HepG2 (cell line): Measurements from ENCODE around the gene BMAL1.

Source experiments
- CHD2 ChIP-seq: IDR thresholded peaks from 2 replicates; pipeline ENCODE4 v1.6.1; 2011; ENCODE audit warnings: low read depth, low read length, improper control_type of control experiment
- CHD4 ChIP-seq: fragments of 200-600 bp; sonication (generic); IDR thresholded peaks from 2 replicates; pipeline ENCODE4 v1.7.0; 2017; ENCODE audit warnings: mild to moderate bottlenecking, low read length, borderline replicate concordance
- ELF1 ChIP-seq: sonication (generic); formaldehyde crosslinking; IDR thresholded peaks from 2 replicates; pipeline ENCODE4 v1.4.0; 2020; ENCODE audit warnings: missing genetic modification reagents
- POLR2A ChIP-seq, 2 experiments: IDR thresholded peaks; 2 replicates each; pipeline ENCODE4 v1.6.1; 2011; ENCODE audit warnings: low read depth in 2 of 2, low read length in 2 of 2, mild to moderate bottlenecking in 1 of 2, moderate library complexity in 1 of 2; ENCODE audit not compliant: insufficient read depth in 1 of 2
- POLR2AphosphoS5 ChIP-seq: IDR thresholded peaks from 2 replicates; pipeline ENCODE4 v1.6.1; 2012; ENCODE audit warnings: low read depth, low read length
- SP140L ChIP-seq: sonication (generic); formaldehyde crosslinking; IDR thresholded peaks from 2 replicates; pipeline ENCODE4 v1.4.0; 2020; ENCODE audit warnings: missing genetic modification reagents, borderline replicate concordance
- U2AF1 ChIP-seq: fragments of 200-400 bp; formaldehyde crosslinking; optimal IDR thresholded peaks from 2 replicates; pipeline ENCODE3; 2017; ENCODE audit warnings: mild to moderate bottlenecking, low read depth, low read length
- ZNF589 ChIP-seq: sonication (generic); formaldehyde crosslinking; conservative IDR thresholded peaks from 2 replicates; pipeline ENCODE4 v1.8.0; 2022; ENCODE audit warnings: mild to moderate bottlenecking, moderate library complexity, missing genetic modification reagents
- TF ChIP-seq, protein P1 (sequence below): sonication (generic); formaldehyde crosslinking; IDR thresholded peaks from 2 replicates; pipeline ENCODE4 v1.4.0; 2020; ENCODE audit warnings: missing genetic modification reagents

DNA sequence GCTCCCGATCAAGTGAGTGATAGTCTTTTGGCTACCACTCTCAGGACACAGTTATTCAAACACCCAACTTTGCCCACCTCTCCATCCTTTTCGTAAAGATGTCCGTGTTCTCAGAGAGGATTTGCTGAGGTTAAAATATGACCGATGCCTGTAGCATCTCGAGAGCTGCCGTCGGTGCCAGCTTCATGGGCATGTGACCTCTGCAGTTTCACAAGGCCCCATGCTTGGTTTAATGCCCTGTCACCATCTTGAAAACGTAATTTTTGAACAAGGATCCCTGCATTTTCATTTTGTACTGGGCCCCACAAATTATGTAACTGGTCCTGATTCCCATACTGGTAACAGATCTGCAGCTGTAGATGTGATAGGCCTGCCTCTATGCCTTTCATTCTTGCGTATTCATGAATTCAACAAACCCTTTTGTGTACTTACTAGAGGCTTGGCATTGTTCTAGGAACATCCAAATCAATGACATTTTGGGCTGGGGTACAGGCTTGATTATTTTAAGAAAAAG lies 85.1 kb downstream of the BMAL1 start:
- TF ChIP-seq, protein P1, sequence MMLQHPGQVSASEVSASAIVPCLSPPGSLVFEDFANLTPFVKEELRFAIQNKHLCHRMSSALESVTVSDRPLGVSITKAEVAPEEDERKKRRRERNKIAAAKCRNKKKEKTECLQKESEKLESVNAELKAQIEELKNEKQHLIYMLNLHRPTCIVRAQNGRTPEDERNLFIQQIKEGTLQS = no peak
- no peak for TF ChIP-seq CHD4
- no peak for TF ChIP-seq ZNF589 (CRISPR knock-in tag)
- no peak for TF ChIP-seq U2AF1
- TF ChIP-seq CHD2 = no peak
- no peak for TF ChIP-seq ELF1 (CRISPR knock-in tag)
- TF ChIP-seq POLR2A (IDR thresholded peaks at IDR 0.05; ENCODE audit: insufficient read depth in 1 of 2, low read depth in 2 of 2, low read length in 2 of 2) = no peak
- no peak for TF ChIP-seq POLR2AphosphoS5
- TF ChIP-seq SP140L (CRISPR knock-in tag) = no peak
